GM12891 (cell line): Measurements from ENCODE around the gene FXYD6.

Source experiments
- DNase-seq: peaks from one replicate; pipeline ENCODE4 v3.0.0; 2011; ENCODE audit warnings: low spot score; ENCODE audit not compliant: insufficient read length
- FAIRE-seq: peaks from 2 replicates; lab custom pipeline; 2011; peaks lifted over from hg19 to GRCh38; lab: Jason Lieb, UNC
- PAX5 ChIP-seq: IDR thresholded peaks from 2 replicates; pipeline ENCODE4 v1.6.1; 2011; ENCODE audit warnings: low read length, moderate library complexity, mild to moderate bottlenecking; ENCODE audit not compliant: insufficient read depth, severe bottlenecking
- POLR2A ChIP-seq: IDR thresholded peaks from 2 replicates; pipeline ENCODE4 v1.6.1; 2011; ENCODE audit warnings: low read depth, low read length, control low read depth
- POLR2AphosphoS5 ChIP-seq: IDR thresholded peaks from 2 replicates; pipeline ENCODE4 v1.6.1; 2011; ENCODE audit warnings: low read depth, low read length, control low read depth
- POU2F2 ChIP-seq: IDR thresholded peaks from 2 replicates; pipeline ENCODE4 v1.6.1; 2011; ENCODE audit warnings: low read depth, mild to moderate bottlenecking, control low read depth, low read length, moderate library complexity
- SPI1 ChIP-seq: IDR thresholded peaks from 2 replicates; pipeline ENCODE4 v1.6.1; 2011; ENCODE audit warnings: low read depth, low read length, control low read depth
- TAF1 ChIP-seq: IDR thresholded peaks from 2 replicates; pipeline ENCODE4 v1.6.1; 2011; ENCODE audit warnings: low read depth, low read length, control low read depth

FXYD6 gene

GRCh38 chr11:117839936-117840813 is 36.3 kb downstream of the FXYD6 start:
- DNase-seq, result no peak
- TF ChIP-seq POLR2AphosphoS5 (no peak), PAX5 (no peak), POU2F2 (no peak), TAF1 (no peak), SPI1 (no peak), POLR2A (no peak)
- no peak for FAIRE-seq

- TF ChIP-seq POLR2A (no peak), PAX5 (no peak), POU2F2 (no peak), TAF1 (no peak), SPI1 (no peak), POLR2AphosphoS5 (no peak)
- DNase-seq (no peak), FAIRE-seq (no peak)
These were observed 37.0 kb downstream of the FXYD6 start for GRCh38 chr11:117839380-117839881.

- DNase-seq (no peak), FAIRE-seq (no peak)
- TF ChIP-seq POLR2A (no peak), TAF1 (no peak), POU2F2 (no peak), POLR2AphosphoS5 (no peak)
These were observed 37.6 kb downstream of the FXYD6 start for GRCh38 chr11:117838901-117839300.

GRCh38 chr11:117837791-117838190 is 38.7 kb downstream of the FXYD6 start:
- DNase-seq, result no peak
- TF ChIP-seq TAF1 (no peak), POU2F2 (no peak), SPI1 (no peak), PAX5 (no peak), POLR2AphosphoS5 (no peak), POLR2A (no peak)
- no peak for FAIRE-seq

GRCh38 chr11:117837070-117837776 is 39.2 kb downstream of the FXYD6 start:
- no peak for TF ChIP-seq POU2F2
- no peak for DNase-seq
- FAIRE-seq, result no peak

- no peak for TF ChIP-seq TAF1
- no peak for TF ChIP-seq POLR2A
- TF ChIP-seq SPI1, result no peak
- no peak for TF ChIP-seq PAX5
- no peak for TF ChIP-seq POLR2AphosphoS5
- no peak for TF ChIP-seq POU2F2
- FAIRE-seq (no peak), DNase-seq (no peak)
These were observed 40.1 kb downstream of the FXYD6 start for GRCh38 chr11:117836077-117836960.

- TF ChIP-seq TAF1 (no peak), POU2F2 (no peak)
- FAIRE-seq, result no peak
These were observed 40.9 kb downstream of the FXYD6 start for GRCh38 chr11:117835576-117835975.

GRCh38 chr11:117834838-117835443 is 41.5 kb downstream of the FXYD6 start:
- DNase-seq (no peak), FAIRE-seq (no peak)
- TF ChIP-seq SPI1, result no peak
- TF ChIP-seq POLR2A, result no peak
- no peak for TF ChIP-seq POLR2AphosphoS5
- no peak for TF ChIP-seq POU2F2
- no peak for TF ChIP-seq PAX5
- TF ChIP-seq TAF1, result no peak

More at GRCh38 chr11:117835576-117835975, 40.9 kb downstream of the FXYD6 start:
- no peak for DNase-seq

- TF ChIP-seq POU2F2, result no peak
- TF ChIP-seq POLR2A, result no peak
- no peak for TF ChIP-seq SPI1
- no peak for TF ChIP-seq PAX5
- no peak for TF ChIP-seq TAF1
- TF ChIP-seq POLR2AphosphoS5, result no peak
- DNase-seq (no peak), FAIRE-seq (no peak)
These were observed 42.2 kb downstream of the FXYD6 start for GRCh38 chr11:117834068-117834810.
